Stimulated activated CD4-positive, alpha-beta T cell treated with anti-CD3 and anti-CD28 coated beads, TNF-alpha, amount 100 ng/mL, for 1 hour (primary cell): ENCODE results near the gene PDCD6IP.
"Not testable (repeated sequence)": the region's sequence is repeated elsewhere in the genome, so short reads cannot be mapped to it uniquely, and the experiment has no call there.

ENCODE experiments used
- DNase-seq, 3 donors: peaks; one replicate each; pipeline ENCODE4 v3.0.0-alpha.2; 2020; ENCODE audit warnings: low read depth in 3 of 3, low spot score in 1 of 3

PDCD6IP gene

GRCh38 chr3:33792167-33792892 lies 6.1 kb upstream of the PDCD6IP start:
- DNase-seq = no peak

- DNase-seq = no peak
Observed at GRCh38 chr3:33795131-33795530, 3.3 kb upstream of the PDCD6IP start.

GRCh38 chr3:33795856-33796536 lies 2.4 kb upstream of the PDCD6IP start:
- no peak for DNase-seq

GRCh38 chr3:33798113-33798417 lies 365 bp upstream of the PDCD6IP start:
- DNase-seq = no peak

- DNase-seq = no peak
Observed at GRCh38 chr3:33799202-33799551, 747 bp downstream of the PDCD6IP start.

GRCh38 chr3:33803252-33803651 lies 4.8 kb downstream of the PDCD6IP start:
- DNase-seq = no peak

GRCh38 chr3:33803894-33804526 lies 5.6 kb downstream of the PDCD6IP start:
- no peak for DNase-seq

- DNase-seq = no peak
Observed at GRCh38 chr3:33807191-33807590, 8.8 kb downstream of the PDCD6IP start.

- no peak for DNase-seq
Observed at GRCh38 chr3:33808559-33808958, 10.1 kb downstream of the PDCD6IP start.

GRCh38 chr3:33810545-33810944 lies 12.1 kb downstream of the PDCD6IP start:
- DNase-seq = no peak

- DNase-seq = no peak
Observed at GRCh38 chr3:33821989-33822388, 23.6 kb downstream of the PDCD6IP start.

- no peak for DNase-seq
Observed at GRCh38 chr3:33823821-33824220, 25.4 kb downstream of the PDCD6IP start.

GRCh38 chr3:33825111-33825510 lies 26.7 kb downstream of the PDCD6IP start:
- no peak for DNase-seq

GRCh38 chr3:33826206-33826605 lies 27.8 kb downstream of the PDCD6IP start:
- no peak for DNase-seq

- DNase-seq = no peak
Observed at GRCh38 chr3:33826688-33827087, 28.3 kb downstream of the PDCD6IP start.

GRCh38 chr3:33829720-33830119 lies 31.3 kb downstream of the PDCD6IP start:
- DNase-seq = no peak

- no peak for DNase-seq
Observed at GRCh38 chr3:33831053-33831452, 32.6 kb downstream of the PDCD6IP start.

GRCh38 chr3:33833408-33834095 lies 35.1 kb downstream of the PDCD6IP start:
- DNase-seq = no peak

GRCh38 chr3:33834096-33834453 lies 35.6 kb downstream of the PDCD6IP start:
- DNase-seq = no peak

GRCh38 chr3:33837182-33837581 lies 38.8 kb downstream of the PDCD6IP start:
- not testable (repeated sequence) for DNase-seq

- no peak for DNase-seq
Observed at GRCh38 chr3:33839283-33839682, 40.9 kb downstream of the PDCD6IP start.

GRCh38 chr3:33840179-33840578 lies 41.7 kb downstream of the PDCD6IP start:
- DNase-seq = no peak
